ENCODE measurements around the gene EPAS1. TPM values are rescaled to one million over a fixed set of nuclear protein-coding genes. Genes with fewer than 3 reads are reported as not detected.

Gene EPAS1
- total and polyA plus RNA-seq, 8 donors: 35.6 to 165 (median 76.0) TPM

- 63 to 72% methylated on average over 9 of the region's 9 CpGs for WGBS, 2 donors
- H3K4me1 ChIP-seq: peaks cover 26 to 30% (median 28%) of the 10 kb centered on the region in 3 donors
- no peak for TF ChIP-seq CTCF (IDR thresholded peaks at IDR 0.05)
- ATAC-seq (no peak), FAIRE-seq (no peak), DNase-seq (no peak)
- H3K9me3 ChIP-seq: no peaks in the 10 kb centered on the region
- H3K36me3 ChIP-seq: peaks cover 0 to 10% (median 6%) of the 10 kb centered on the region in 3 donors
- H3K27me3 ChIP-seq: no peaks in the 10 kb centered on the region
- no peak overlapping the region for H3K4me3 ChIP-seq
- H3K27ac ChIP-seq: no peak overlapping the region
- intact Hi-C loops (cut with DNase I): no loop called here
These were observed 45.5 kb downstream of the EPAS1 start for GRCh38 chr2:46342566-46343315.

DNA sequence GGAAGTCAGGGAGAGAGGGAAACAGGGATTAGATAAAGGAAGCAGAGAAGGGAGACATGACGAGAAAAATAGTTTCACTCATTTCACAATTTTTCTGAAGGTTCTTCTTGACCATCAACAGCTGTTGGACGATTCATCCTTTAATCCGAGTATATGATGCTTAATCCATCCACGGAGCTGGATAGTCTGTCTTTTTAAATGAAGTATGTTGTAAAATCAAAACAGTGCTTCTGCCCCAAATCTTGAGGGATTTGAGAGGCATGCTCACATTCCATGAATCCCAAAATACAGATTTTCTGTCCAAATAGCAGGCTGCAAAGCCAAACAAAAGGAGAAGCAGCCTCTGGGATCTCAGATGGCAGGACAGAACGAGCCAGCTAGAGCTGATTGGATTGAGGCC lies 47.5 kb downstream of the EPAS1 start:
- Histone ChIP-seq H3K9me3 (no peaks in the 10 kb centered on the region), H3K27me3 (no peaks in the 10 kb centered on the region), H3K27ac (no peak overlapping the region), H3K4me1 (peaks cover 8 to 10% (median 9%) of the 10 kb centered on the region in 3 donors), H3K4me3 (no peak overlapping the region), H3K36me3 (peaks cover 0 to 26% (median 7%) of the 10 kb centered on the region in 3 donors)
- WGBS, 2 donors: 75 to 80% methylated on average over 5 of the region's 5 CpGs
- FAIRE-seq: no peak
- TF ChIP-seq CTCF (IDR thresholded peaks at IDR 0.05): no peak
- no peak for ATAC-seq
- DNase-seq: no peak
- intact Hi-C loops (cut with DNase I): no loop called here

DNA sequence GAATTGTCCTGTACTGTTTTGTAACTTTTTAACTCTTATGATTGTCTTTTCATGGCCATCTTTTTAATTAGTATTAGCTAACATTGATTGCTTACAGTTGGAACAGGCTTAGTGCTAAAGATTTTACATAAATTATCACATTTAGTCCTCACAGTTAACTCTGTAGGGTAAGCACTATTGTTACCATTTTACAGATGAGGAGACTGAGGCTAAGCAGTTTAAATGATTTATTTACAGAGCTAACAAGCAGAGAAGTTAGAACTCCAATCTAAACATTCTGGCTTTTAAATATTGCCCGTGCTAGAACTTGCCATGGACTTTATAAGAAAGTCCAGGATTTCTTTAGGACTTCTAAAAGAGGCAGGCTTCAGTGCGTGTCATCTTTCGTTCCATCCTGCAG lies 48.6 kb downstream of the EPAS1 start:
- no peak for TF ChIP-seq CTCF (IDR thresholded peaks at IDR 0.05)
- FAIRE-seq: no peak
- no peak overlapping the region for H3K27ac ChIP-seq
- H3K9me3 ChIP-seq: no peaks in the 10 kb centered on the region
- ATAC-seq: no peak
- H3K4me1 ChIP-seq: no peaks in the 10 kb centered on the region
- WGBS, 2 donors: 61 to 82% methylated on average over 3 of the region's 3 CpGs
- H3K36me3 ChIP-seq: peaks cover 0 to 37% (median 7%) of the 10 kb centered on the region in 3 donors
- H3K27me3 ChIP-seq: no peaks in the 10 kb centered on the region
- no peak overlapping the region for H3K4me3 ChIP-seq
- intact Hi-C loops (cut with DNase I): no loop called here
- no peak for DNase-seq

DNA sequence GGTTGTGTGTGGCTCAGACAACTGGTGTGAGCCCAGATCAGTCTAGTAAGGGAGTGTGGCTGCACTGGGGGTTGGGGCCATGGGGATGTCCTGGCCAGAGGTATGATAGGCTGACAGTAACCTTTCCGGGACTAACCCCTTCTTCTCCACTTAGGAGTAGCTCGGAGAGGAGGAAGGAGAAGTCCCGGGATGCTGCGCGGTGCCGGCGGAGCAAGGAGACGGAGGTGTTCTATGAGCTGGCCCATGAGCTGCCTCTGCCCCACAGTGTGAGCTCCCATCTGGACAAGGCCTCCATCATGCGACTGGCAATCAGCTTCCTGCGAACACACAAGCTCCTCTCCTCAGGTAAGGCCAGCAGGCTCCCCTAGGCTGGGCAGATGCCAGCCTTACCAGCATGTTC lies 49.5 kb downstream of the EPAS1 start:
- no peak overlapping the region for H3K27ac ChIP-seq

More for the DNA sequence above, 49.5 kb downstream of the EPAS1 start:
- H3K4me3 ChIP-seq: no peak overlapping the region
- no peaks in the 10 kb centered on the region for H3K4me1 ChIP-seq
- intact Hi-C loops (cut with DNase I): no loop called here
- H3K36me3 ChIP-seq: peaks cover 0 to 43% (median 7%) of the 10 kb centered on the region in 3 donors
- no peak for TF ChIP-seq CTCF (IDR thresholded peaks at IDR 0.05)
- H3K27me3 ChIP-seq: no peaks in the 10 kb centered on the region
- FAIRE-seq (no peak), ATAC-seq (no peak), DNase-seq (no peak)
- H3K9me3 ChIP-seq: no peaks in the 10 kb centered on the region
- 93 to 94% methylated on average over 10 of the region's 10 CpGs for WGBS, 2 donors
